Natural killer cell treated with Interleukin-12 subunit alpha and Interleukin-12 subunit beta and Interleukin-15 and Interleukin-18, amount 100 ng/mL, for 72 hours (primary cell): ENCODE data around the gene HS6ST1. TPM values are rescaled to one million over a fixed set of nuclear protein-coding genes. Genes with fewer than 3 reads are reported as not detected.

ENCODE experiments used
- ATAC-seq, 2 donors: fragments of 150-1000 bp; cut with Tn5 transposase in 1 of 2; sonication (Bioruptor Pico), chemical (Tn5 transposase) in 1 of 2; 2 replicates each; pipeline ENCODE4 v1.10.0; 2021
- DNase-seq: peaks from one replicate; pipeline ENCODE4 v3.0.0; 2022; ENCODE audit warnings: low spot score
- H3K27ac Mint-ChIP-seq, 2 donors: 1 replicate in 1 of 2; 2 replicates in 1 of 2; pipeline ENCODE4 v1.8.0; 2022; ENCODE audit warnings: mixed read lengths in 2 of 2, mild to moderate bottlenecking in 1 of 2, moderate library complexity in 1 of 2
- H3K27me3 Mint-ChIP-seq, 2 donors: 1 replicate in 1 of 2; 2 replicates in 1 of 2; pipeline ENCODE4 v1.8.0; 2022; ENCODE audit warnings: mixed read lengths in 2 of 2
- H3K36me3 Mint-ChIP-seq: one replicate; pipeline ENCODE4 v1.8.0; 2022; ENCODE audit warnings: mixed read lengths
- H3K4me1 Mint-ChIP-seq, 2 donors: 1 replicate in 1 of 2; 2 replicates in 1 of 2; pipeline ENCODE4 v1.8.0; 2022; ENCODE audit warnings: low read depth in 2 of 2, mixed read lengths in 2 of 2, mild to moderate bottlenecking in 1 of 2
- H3K4me3 Mint-ChIP-seq: one replicate; pipeline ENCODE4 v1.8.0; 2022; ENCODE audit warnings: mixed read lengths
- H3K9me3 Mint-ChIP-seq: 2 replicates; pipeline ENCODE4 v1.8.0; 2022; ENCODE audit warnings: mixed read lengths
- total RNA-seq, 2 donors: library from RNA; stranded (reverse); gene quantifications; one replicate each; pipeline ENCODE4 v1.2.3, GENCODE V29; 2022

Gene HS6ST1
- total RNA-seq, 2 donors from 2014 or later: 17.5 to 25.5 TPM

- no peaks in the 10 kb centered on the region for H3K9me3 Mint-ChIP-seq
- H3K4me1 Mint-ChIP-seq: peaks cover 0 to 20% of the 10 kb centered on the region in 2 donors
- DNase-seq (peak; percentile 57), ATAC-seq (peak in 1 of 2 donors; percentile 25)
- no peak overlapping the region for H3K27ac Mint-ChIP-seq
- no peaks in the 10 kb centered on the region for H3K36me3 Mint-ChIP-seq
- H3K4me3 Mint-ChIP-seq: no peak overlapping the region
- peaks cover 0 to 16% of the 10 kb centered on the region in 2 donors for H3K27me3 Mint-ChIP-seq
These were observed 40.5 kb upstream of the HS6ST1 start for GRCh38 chr2:128358941-128359731.

- no peak overlapping the region for H3K27ac Mint-ChIP-seq
- peaks cover 0 to 16% of the 10 kb centered on the region in 2 donors for H3K27me3 Mint-ChIP-seq
- no peak for DNase-seq
These were observed 39.1 kb upstream of the HS6ST1 start for GRCh38 chr2:128357506-128358370.

GRCh38 chr2:128356127-128356526 is 37.5 kb upstream of the HS6ST1 start:
- peaks cover 0 to 20% of the 10 kb centered on the region in 2 donors for H3K4me1 Mint-ChIP-seq
- no peaks in the 10 kb centered on the region for H3K9me3 Mint-ChIP-seq
- H3K36me3 Mint-ChIP-seq: peaks cover 4% of the 10 kb centered on the region
- ATAC-seq (no peak), DNase-seq (no peak)
- no peak overlapping the region for H3K27ac Mint-ChIP-seq
- H3K4me3 Mint-ChIP-seq: no peak overlapping the region
- H3K27me3 Mint-ChIP-seq: peaks cover 0 to 11% of the 10 kb centered on the region in 2 donors

More at GRCh38 chr2:128357506-128358370, 39.1 kb upstream of the HS6ST1 start:
- no peak overlapping the region for H3K4me3 Mint-ChIP-seq
- H3K4me1 Mint-ChIP-seq: peaks cover 0 to 20% of the 10 kb centered on the region in 2 donors
- no peak for ATAC-seq
- no peaks in the 10 kb centered on the region for H3K36me3 Mint-ChIP-seq
- H3K9me3 Mint-ChIP-seq: no peaks in the 10 kb centered on the region

GRCh38 chr2:128354726-128355470 is 36.2 kb upstream of the HS6ST1 start:
- Mint-ChIP-seq H3K4me3 (no peak overlapping the region), H3K36me3 (peaks cover 4% of the 10 kb centered on the region), H3K27me3 (peaks cover 0 to 11% of the 10 kb centered on the region in 2 donors), H3K4me1 (peaks cover 0 to 12% of the 10 kb centered on the region in 2 donors), H3K9me3 (no peaks in the 10 kb centered on the region), H3K27ac (no peak overlapping the region)
- DNase-seq: peak; percentile 57
- ATAC-seq: no peak

- Mint-ChIP-seq H3K4me3 (no peak overlapping the region), H3K36me3 (peaks cover 4% of the 10 kb centered on the region)
- DNase-seq: no peak
These were observed 35.5 kb upstream of the HS6ST1 start for GRCh38 chr2:128354161-128354560.

GRCh38 chr2:128350736-128351135 is 32.1 kb upstream of the HS6ST1 start:
- DNase-seq: no peak
- no peak overlapping the region for H3K4me3 Mint-ChIP-seq

More at GRCh38 chr2:128354161-128354560, 35.5 kb upstream of the HS6ST1 start:
- peak in 1 of 2 donors; percentile 41 for ATAC-seq
- peaks cover 0 to 5% of the 10 kb centered on the region in 2 donors for H3K4me1 Mint-ChIP-seq
- no peak overlapping the region for H3K27ac Mint-ChIP-seq
- no peaks in the 10 kb centered on the region for H3K9me3 Mint-ChIP-seq
- H3K27me3 Mint-ChIP-seq: peaks cover 0 to 12% of the 10 kb centered on the region in 2 donors

GRCh38 chr2:128348701-128349100 is 30.0 kb upstream of the HS6ST1 start:
- Mint-ChIP-seq H3K27me3 (peaks cover 0 to 5% of the 10 kb centered on the region in 2 donors), H3K4me1 (peaks cover 0 to 2% of the 10 kb centered on the region in 2 donors), H3K27ac (no peak overlapping the region), H3K36me3 (peaks cover 4% of the 10 kb centered on the region), H3K9me3 (no peaks in the 10 kb centered on the region), H3K4me3 (no peak overlapping the region)
- no peak for ATAC-seq
- DNase-seq: no peak

More at GRCh38 chr2:128350736-128351135, 32.1 kb upstream of the HS6ST1 start:
- no peak for ATAC-seq
- no peak overlapping the region for H3K27ac Mint-ChIP-seq
- no peaks in the 10 kb centered on the region for H3K9me3 Mint-ChIP-seq
- peaks cover 0 to 2% of the 10 kb centered on the region in 2 donors for H3K4me1 Mint-ChIP-seq
- H3K27me3 Mint-ChIP-seq: peaks cover 0 to 5% of the 10 kb centered on the region in 2 donors
- peaks cover 4% of the 10 kb centered on the region for H3K36me3 Mint-ChIP-seq

- Mint-ChIP-seq H3K4me1 (peaks cover 0 to 2% of the 10 kb centered on the region in 2 donors), H3K4me3 (no peak overlapping the region), H3K27ac (no peak overlapping the region), H3K27me3 (peaks cover 0 to 5% of the 10 kb centered on the region in 2 donors), H3K9me3 (no peaks in the 10 kb centered on the region), H3K36me3 (peaks cover 4% of the 10 kb centered on the region)
- ATAC-seq (no peak), DNase-seq (no peak)
These were observed 29.3 kb upstream of the HS6ST1 start for GRCh38 chr2:128347701-128348539.

- H3K27ac Mint-ChIP-seq: no peak overlapping the region
- H3K4me1 Mint-ChIP-seq: peaks cover 0 to 2% of the 10 kb centered on the region in 2 donors
- peaks cover 4% of the 10 kb centered on the region for H3K36me3 Mint-ChIP-seq
- ATAC-seq (peak in 1 of 2 donors; percentile 20), DNase-seq (peak; percentile 51)
- peaks cover 0 to 5% of the 10 kb centered on the region in 2 donors for H3K27me3 Mint-ChIP-seq
- H3K4me3 Mint-ChIP-seq: no peak overlapping the region
- no peaks in the 10 kb centered on the region for H3K9me3 Mint-ChIP-seq
These were observed 28.5 kb upstream of the HS6ST1 start for GRCh38 chr2:128347171-128347558.

GRCh38 chr2:128346291-128347170 is 27.9 kb upstream of the HS6ST1 start:
- DNase-seq: peak; percentile 54
- Mint-ChIP-seq H3K9me3 (peaks cover 3% of the 10 kb centered on the region), H3K4me1 (peaks cover 0 to 2% of the 10 kb centered on the region in 2 donors), H3K4me3 (no peak overlapping the region), H3K27ac (no peak overlapping the region), H3K27me3 (peaks cover 0 to 5% of the 10 kb centered on the region in 2 donors), H3K36me3 (peaks cover 1% of the 10 kb centered on the region)
- peak in 1 of 2 donors; percentile 20 for ATAC-seq

GRCh38 chr2:128345436-128346165 is 26.9 kb upstream of the HS6ST1 start:
- H3K27ac Mint-ChIP-seq: no peak overlapping the region

More at GRCh38 chr2:128345436-128346165, 26.9 kb upstream of the HS6ST1 start:
- H3K4me1 Mint-ChIP-seq: peaks cover 0 to 2% of the 10 kb centered on the region in 2 donors
- ATAC-seq: no peak
- H3K27me3 Mint-ChIP-seq: peaks cover 0 to 5% of the 10 kb centered on the region in 2 donors
- peaks cover 7% of the 10 kb centered on the region for H3K9me3 Mint-ChIP-seq
- H3K4me3 Mint-ChIP-seq: no peak overlapping the region
- peak; percentile 56 for DNase-seq
- H3K36me3 Mint-ChIP-seq: no peaks in the 10 kb centered on the region
